Mesenchymal stem cell (in vitro differentiated cells and primary cell): ENCODE measurements around the gene PMVK.

Source experiments
- DNase-seq: peaks from one replicate; pipeline ENCODE4 v3.0.0-alpha.2; 2013
- H2AFZ ChIP-seq: one replicate; pipeline ENCODE4 v1.6.1; 2013; ENCODE audit warnings: low read depth, mild to moderate bottlenecking, control low read depth, inconsistent platforms, low read length, moderate library complexity
- H2AK5ac ChIP-seq: 2 replicates; pipeline ENCODE4 v1.6.1; 2013; ENCODE audit warnings: low read length, moderate library complexity, mild to moderate bottlenecking, inconsistent platforms; ENCODE audit not compliant: severe bottlenecking
- H2BK120ac ChIP-seq: one replicate; pipeline ENCODE4 v1.6.1; 2013; ENCODE audit warnings: low read depth, mild to moderate bottlenecking, inconsistent platforms, low read length, moderate library complexity
- H2BK12ac ChIP-seq, 2 experiments: one replicate each; pipeline ENCODE4 v1.6.1; 2013; ENCODE audit warnings: inconsistent platforms in 2 of 2, low read length in 2 of 2, mild to moderate bottlenecking in 2 of 2, moderate library complexity in 2 of 2, control low read depth in 1 of 2
- H2BK15ac ChIP-seq: one replicate; pipeline ENCODE4 v1.6.1; 2013; ENCODE audit warnings: mild to moderate bottlenecking, low read depth, inconsistent platforms; ENCODE audit not compliant: poor library complexity, severe bottlenecking
- H2BK5ac ChIP-seq: 2 replicates; pipeline ENCODE4 v1.6.1; 2013; ENCODE audit warnings: low read depth, mild to moderate bottlenecking, low read length, control low read depth, inconsistent platforms; ENCODE audit not compliant: poor library complexity, severe bottlenecking
- H3K14ac ChIP-seq, 2 experiments: one replicate each; pipeline ENCODE4 v1.6.1; 2013; ENCODE audit warnings: inconsistent platforms in 2 of 2, low read length in 2 of 2, control low read depth in 1 of 2, mild to moderate bottlenecking in 1 of 2, moderate library complexity in 1 of 2
- H3K18ac ChIP-seq, 2 experiments: one replicate each; pipeline ENCODE4 v1.6.1; 2013; ENCODE audit warnings: inconsistent platforms in 2 of 2, low read length in 2 of 2, control low read depth in 1 of 2, low read depth in 1 of 2, mild to moderate bottlenecking in 1 of 2
- H3K23ac ChIP-seq, 2 experiments: one replicate each; pipeline ENCODE4 v1.6.1; 2013; ENCODE audit warnings: inconsistent platforms in 2 of 2, low read length in 2 of 2, mild to moderate bottlenecking in 2 of 2, moderate library complexity in 2 of 2, control low read depth in 1 of 2
- H3K27ac ChIP-seq: 2 replicates; pipeline ENCODE4 v1.5.1; 2013; ENCODE audit warnings: mild to moderate bottlenecking, moderate library complexity, low read length, control low read depth, inconsistent platforms; ENCODE audit not compliant: poor library complexity, severe bottlenecking
- H3K27me3 ChIP-seq, 2 experiments: 2 replicates each; pipeline versions ENCODE4 v1.6.1 to v1.7.0; 2013; ENCODE audit warnings: low read length in 2 of 2, mild to moderate bottlenecking in 2 of 2, moderate library complexity in 2 of 2, control low read depth in 1 of 2, inconsistent platforms in 1 of 2; ENCODE audit not compliant: control insufficient read depth in 1 of 2, insufficient read depth in 1 of 2
- H3K36me3 ChIP-seq, 2 experiments: 2 replicates each; pipeline versions ENCODE4 v1.6.1 to v1.7.0; 2013; ENCODE audit warnings: low read length in 2 of 2, control low read depth in 1 of 2, inconsistent platforms in 1 of 2, low read depth in 1 of 2, mild to moderate bottlenecking in 1 of 2; ENCODE audit not compliant: insufficient read depth in 2 of 2, control insufficient read depth in 1 of 2
- H3K4ac ChIP-seq, 2 experiments: one replicate each; pipeline ENCODE4 v1.6.1; 2013; ENCODE audit warnings: inconsistent platforms in 2 of 2, low read length in 2 of 2, mild to moderate bottlenecking in 2 of 2, moderate library complexity in 2 of 2, control low read depth in 1 of 2, low read depth in 1 of 2
- H3K4me1 ChIP-seq: 2 replicates; pipeline ENCODE4 v1.6.1; 2013; ENCODE audit warnings: low read depth, low read length, control low read depth; ENCODE audit not compliant: control insufficient read depth, insufficient read depth
- H3K4me2 ChIP-seq: 2 replicates; pipeline ENCODE4 v1.6.1; 2013; ENCODE audit warnings: low read length, mild to moderate bottlenecking, inconsistent platforms; ENCODE audit not compliant: poor library complexity, severe bottlenecking
- H3K4me3 ChIP-seq, 2 experiments: 2 replicates each; pipeline versions ENCODE4 v1.5.1 to v1.7.0; 2013; ENCODE audit warnings: low read length in 2 of 2, mild to moderate bottlenecking in 2 of 2, control low read depth in 1 of 2, low read depth in 1 of 2; ENCODE audit not compliant: insufficient read depth in 1 of 2
- H3K79me1 ChIP-seq: replicated peaks from 2 replicates; pipeline ENCODE4 v1.6.1; 2013; ENCODE audit warnings: mild to moderate bottlenecking, control low read depth, low read length, inconsistent platforms; ENCODE audit not compliant: poor library complexity, severe bottlenecking
- H3K9ac ChIP-seq: 2 replicates; pipeline ENCODE4 v1.7.0; 2013; ENCODE audit warnings: mild to moderate bottlenecking, low read length, moderate library complexity
- H3K9me3 ChIP-seq: 2 replicates; pipeline ENCODE4 v1.7.0; 2013; ENCODE audit warnings: mild to moderate bottlenecking, low read length; ENCODE audit not compliant: control insufficient read depth
- H4K8ac ChIP-seq: one replicate; pipeline ENCODE4 v1.6.1; 2013; ENCODE audit warnings: inconsistent platforms, mild to moderate bottlenecking, low read length, moderate library complexity
- H4K91ac ChIP-seq: one replicate; pipeline ENCODE4 v1.6.1; 2013; ENCODE audit warnings: mild to moderate bottlenecking, low read length, inconsistent platforms
- WGBS: methylation state at CpG from one replicate; pipeline ENCODE4 v1.1.7; 2013; ENCODE audit warnings: mixed read lengths; 5-methylcytosine and 5-hydroxymethylcytosine counted together

Gene PMVK

GRCh38 chr1:154941333-154942013 is 5.0 kb upstream of the PMVK start:
- peak; percentile 53 for DNase-seq
- no peak overlapping the region for H4K8ac ChIP-seq
- peaks cover 18% of the 10 kb centered on the region for H3K4me1 ChIP-seq
- H3K18ac ChIP-seq, result no peak overlapping the region
- H2BK12ac ChIP-seq, result no peak overlapping the region
- H2AFZ ChIP-seq, result no peak overlapping the region
- no peak overlapping the region for H3K27ac ChIP-seq
- H2BK120ac ChIP-seq, result no peak overlapping the region
- no peak overlapping the region for H3K4ac ChIP-seq
- H3K14ac ChIP-seq, result peak overlapping the region in 1 of 2 experiments; percentile 57
- no peak overlapping the region for H3K4me3 ChIP-seq
- 63% methylated on average over 3 of the region's 5 CpGs for WGBS
- H3K36me3 ChIP-seq, result peaks cover 12 to 33% of the 10 kb centered on the region in 2 experiments
- no peak overlapping the region for H4K91ac ChIP-seq
- H3K9ac ChIP-seq, result peak overlapping the region; percentile 35
- no peak overlapping the region for H2BK15ac ChIP-seq
- H3K79me1 ChIP-seq, result no peaks in the 10 kb centered on the region
- H2BK5ac ChIP-seq, result no peak overlapping the region
- no peak overlapping the region for H2AK5ac ChIP-seq
- H3K23ac ChIP-seq, result no peak overlapping the region
- H3K9me3 ChIP-seq, result no peaks in the 10 kb centered on the region
- no peaks in the 10 kb centered on the region for H3K27me3 ChIP-seq
- H3K4me2 ChIP-seq, result no peak overlapping the region

- Histone ChIP-seq H2AFZ (no peak overlapping the region), H3K4me1 (peaks cover 24% of the 10 kb centered on the region), H3K18ac (no peak overlapping the region), H3K36me3 (peaks cover 12 to 25% of the 10 kb centered on the region in 2 experiments), H2BK12ac (no peak overlapping the region), H3K4me3 (peak overlapping the region in 1 of 2 experiments; percentile 14), H2BK120ac (no peak overlapping the region), H3K79me1 (peaks cover 6% of the 10 kb centered on the region), H4K91ac (no peak overlapping the region), H3K4ac (no peak overlapping the region), H4K8ac (no peak overlapping the region), H2BK5ac (no peak overlapping the region), H3K9ac (peak overlapping the region; percentile 18), H2BK15ac (no peak overlapping the region), H3K23ac (no peak overlapping the region), H3K27me3 (no peaks in the 10 kb centered on the region), H3K27ac (no peak overlapping the region), H3K9me3 (no peaks in the 10 kb centered on the region), H2AK5ac (no peak overlapping the region), H3K14ac (no peak overlapping the region), H3K4me2 (no peak overlapping the region)
- WGBS, result 76% methylated on average over 8 of the region's 8 CpGs
- no peak for DNase-seq
Observed at GRCh38 chr1:154940651-154941194, 4.2 kb upstream of the PMVK start.

GRCh38 chr1:154940213-154940560 is 3.7 kb upstream of the PMVK start:
- Histone ChIP-seq H3K36me3 (peaks cover 7 to 20% of the 10 kb centered on the region in 2 experiments), H2BK120ac (no peak overlapping the region), H4K91ac (peak overlapping the region; percentile 7), H2BK15ac (no peak overlapping the region), H3K9ac (peak overlapping the region; percentile 18), H4K8ac (no peak overlapping the region), H3K9me3 (no peaks in the 10 kb centered on the region), H3K27me3 (no peaks in the 10 kb centered on the region), H3K4me3 (peak overlapping the region in 1 of 2 experiments; percentile 14), H3K14ac (no peak overlapping the region), H3K4me1 (peaks cover 25% of the 10 kb centered on the region), H2AFZ (no peak overlapping the region), H3K79me1 (peaks cover 11% of the 10 kb centered on the region), H3K23ac (no peak overlapping the region), H3K18ac (no peak overlapping the region), H2BK5ac (no peak overlapping the region), H2AK5ac (no peak overlapping the region), H3K4ac (no peak overlapping the region), H3K4me2 (no peak overlapping the region), H3K27ac (no peak overlapping the region), H2BK12ac (no peak overlapping the region)
- no peak for DNase-seq
- WGBS, result 50% methylated on average over 1 of the region's 1 CpG

GRCh38 chr1:154938604-154939399 is 2.3 kb upstream of the PMVK start:
- DNase-seq, result no peak
- Histone ChIP-seq H2BK12ac (peak overlapping the region in 1 of 2 experiments; percentile 59), H2BK5ac (no peak overlapping the region), H2AK5ac (no peak overlapping the region), H3K4me1 (peaks cover 25% of the 10 kb centered on the region), H3K27me3 (no peaks in the 10 kb centered on the region), H2BK15ac (no peak overlapping the region), H3K36me3 (peaks cover 0 to 8% of the 10 kb centered on the region in 2 experiments), H3K18ac (no peak overlapping the region), H3K9ac (peak overlapping the region; percentile 100), H4K91ac (no peak overlapping the region), H2BK120ac (no peak overlapping the region), H2AFZ (no peak overlapping the region), H3K27ac (no peak overlapping the region), H3K14ac (no peak overlapping the region), H3K9me3 (no peaks in the 10 kb centered on the region), H3K4me2 (no peak overlapping the region), H3K4me3 (no peak overlapping the region), H3K79me1 (peaks cover 17% of the 10 kb centered on the region), H3K4ac (no peak overlapping the region), H3K23ac (no peak overlapping the region), H4K8ac (no peak overlapping the region)
- 98% methylated on average over 7 of the region's 7 CpGs for WGBS
